GM12878 (cell line): ENCODE measurements around the gene SLC27A5. TPM values are rescaled to one million over a fixed set of nuclear protein-coding genes. Genes with fewer than 3 reads are reported as not detected.

Experiments
- ASH2L ChIP-seq: fragments of 300-600, 200-600 bp; sonication (generic); IDR thresholded peaks from 2 replicates; pipeline ENCODE4 v1.6.1; 2017; ENCODE audit warnings: low read depth, mild to moderate bottlenecking, borderline replicate concordance
- BCLAF1 ChIP-seq: fragments of 450-650 bp; IDR thresholded peaks from 2 replicates; pipeline ENCODE4 v1.6.1; 2017; ENCODE audit warnings: antibody characterized with exemption, mild to moderate bottlenecking, moderate library complexity
- FOXK2 ChIP-seq: fragments of 450-650 bp; IDR thresholded peaks from 2 replicates; pipeline ENCODE4 v1.6.1; 2017; ENCODE audit warnings: mild to moderate bottlenecking, moderate library complexity
- JUNB ChIP-seq: IDR thresholded peaks from 2 replicates; pipeline ENCODE4 v1.6.1; 2016; ENCODE audit warnings: antibody characterized with exemption, mild to moderate bottlenecking
- KLF5 ChIP-seq: fragments of 450-650 bp; IDR thresholded peaks from 2 replicates; pipeline ENCODE4 v1.6.1; 2014; ENCODE audit warnings: mild to moderate bottlenecking; ENCODE audit not compliant: partially characterized antibody
- NFYB ChIP-seq: IDR thresholded peaks from 2 replicates; pipeline ENCODE4 v1.6.1; 2011; ENCODE audit warnings: low read depth, mild to moderate bottlenecking, low read length, improper control_type of control experiment, moderate library complexity; ENCODE audit not compliant: insufficient read depth
- RAD21 ChIP-seq: IDR thresholded peaks from 2 replicates; pipeline ENCODE4 v1.6.1; 2011; ENCODE audit warnings: mild to moderate bottlenecking, low read depth, low read length, moderate library complexity; ENCODE audit not compliant: insufficient read depth
- TAF1 ChIP-seq: IDR thresholded peaks from 2 replicates; pipeline ENCODE4 v1.6.1; 2011; ENCODE audit warnings: mild to moderate bottlenecking, low read depth, low read length, borderline replicate concordance
- TBL1XR1 ChIP-seq: IDR thresholded peaks from 2 replicates; pipeline ENCODE4 v1.6.1; 2012; ENCODE audit warnings: low read depth, low read length, improper control_type of control experiment
- YY1 ChIP-seq: IDR thresholded peaks from 2 replicates; pipeline ENCODE4 v1.6.1; 2011; ENCODE audit warnings: low read depth, mild to moderate bottlenecking, low read length
- ZNF274 ChIP-seq: IDR thresholded peaks from one replicate; pipeline ENCODE4 v1.8.0; 2011; ENCODE audit not compliant: insufficient read length, insufficient read depth
- ZNF384 ChIP-seq: IDR thresholded peaks from 2 replicates; pipeline ENCODE4 v1.6.1; 2012; ENCODE audit warnings: low read depth, mild to moderate bottlenecking, low read length, improper control_type of control experiment, borderline replicate concordance
- ZNF592 ChIP-seq: fragments of 450-650 bp; IDR thresholded peaks from 2 replicates; pipeline ENCODE4 v1.6.1; 2017; ENCODE audit warnings: mild to moderate bottlenecking, moderate library complexity
- polyA plus RNA-seq, 11 experiments: library from polyadenylated mRNA; depleted of rRNA in 4 of 11; unstranded in 6 of 11; stranded (reverse) in 5 of 11; fragments of >200 nt; fragmentation: Nextera tagmentation in 4 of 11; fragmentation: Illumina TruSeq in 1 of 11; extraction: Ambion mirVana in 4 of 11; extraction: Trizol in 1 of 11; gene quantifications; 1 replicate in 1 of 11; 2 replicates in 10 of 11; pipeline versions ENCODE4 v1.2.1 to v1.2.3, GENCODE V29; 2011 to 2016; ENCODE audit warnings: inconsistent platforms in 2 of 11, missing spikeins in 2 of 11, low read depth in 1 of 11
- total RNA-seq, 4 experiments: library from RNA; depleted of rRNA in 3 of 4; stranded (reverse); fragments of >200 nt in 3 of 4; fragmentation: Illumina TruSeq in 1 of 4; extraction: Trizol in 1 of 4; gene quantifications; 2 replicates each; pipeline versions ENCODE4 v1.2.1 to v1.2.3, GENCODE V29; 2013 to 2021
- TF ChIP-seq, protein P1 (sequence below): IDR thresholded peaks from 2 replicates; pipeline ENCODE4 v1.6.1; 2011; ENCODE audit warnings: low read depth, mild to moderate bottlenecking, low read length, moderate library complexity, borderline replicate concordance; ENCODE audit errors: extremely low read depth
- TF ChIP-seq, protein P2 (sequence below): IDR thresholded peaks from 2 replicates; pipeline ENCODE4 v1.6.1; 2011; ENCODE audit warnings: borderline replicate concordance, low read depth, mild to moderate bottlenecking, moderate library complexity, mixed read lengths, low read length; ENCODE audit not compliant: insufficient read depth; ENCODE audit errors: extremely low read length

The SLC27A5 gene
- total and polyA plus RNA-seq, 10 of the 15 experiments (the other 5 are each of a cell fraction or from before 2014, with no cell fraction given), result 21.2 to 127 (median 31.8) TPM

DNA sequence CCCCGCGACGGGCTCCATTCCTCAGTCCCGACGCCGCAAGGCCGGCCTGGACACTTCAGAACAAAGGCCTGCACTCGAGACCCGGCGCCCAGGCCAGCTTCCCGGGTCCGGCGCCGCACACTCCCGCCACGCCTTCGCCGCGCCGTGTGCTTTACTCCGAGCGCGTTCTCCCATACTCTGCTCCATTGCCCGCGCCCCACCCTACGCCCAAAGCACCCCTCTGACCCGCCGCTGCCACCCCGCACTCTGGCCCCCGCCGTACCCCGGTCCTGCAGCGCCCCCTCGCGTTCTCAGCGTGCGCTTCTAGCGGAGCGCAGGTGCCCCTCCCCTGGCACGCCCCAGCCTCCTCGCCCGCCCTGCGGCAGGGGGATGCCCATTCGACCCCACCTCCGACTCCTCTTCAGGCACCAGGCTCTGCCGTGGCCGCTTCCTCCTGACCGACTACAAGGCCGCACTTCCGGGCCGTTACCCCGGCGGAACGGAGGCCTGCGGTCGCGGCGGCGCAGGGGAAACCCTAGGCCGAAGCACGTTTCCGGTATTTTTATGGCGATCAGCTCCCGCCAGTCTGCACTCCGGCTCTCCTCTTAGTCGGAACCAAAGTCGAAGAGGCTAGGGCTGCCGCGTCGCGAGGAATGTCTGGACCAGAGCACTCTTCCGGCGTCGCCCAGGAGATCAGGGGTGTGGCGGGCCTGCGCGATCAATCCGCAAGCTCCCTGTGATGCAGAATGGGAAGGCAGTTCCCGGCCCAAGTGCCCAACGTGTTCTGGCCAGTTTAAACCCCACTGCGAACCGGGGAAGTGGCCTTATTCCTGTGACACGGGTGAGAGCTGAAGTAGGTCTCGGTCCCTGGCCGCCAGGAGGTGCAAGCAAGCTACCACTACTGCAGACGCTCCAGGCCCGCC lies 7.8 kb upstream of the SLC27A5 start, which contains the start of gene ZBTB45 (continued):
- TF ChIP-seq ZNF592 (0 out of 2 replicates have a peak, but pooled peaks have one; percentile 11), ZNF274 (no peak), FOXK2 (peak; percentile 84), JUNB (no peak), ASH2L (peak; percentile 72; the same call in 1 of the 2 replicates), TBL1XR1 (peak; percentile 78), YY1 (peak; percentile 96), KLF5 (peak; percentile 93), BCLAF1 (no peak), NFYB (no peak), TAF1 (peak; percentile 96), RAD21 (peak; percentile 80), ZNF384 (0 out of 2 replicates have a peak, but pooled peaks have one; percentile 15)
- TF ChIP-seq, protein P1, sequence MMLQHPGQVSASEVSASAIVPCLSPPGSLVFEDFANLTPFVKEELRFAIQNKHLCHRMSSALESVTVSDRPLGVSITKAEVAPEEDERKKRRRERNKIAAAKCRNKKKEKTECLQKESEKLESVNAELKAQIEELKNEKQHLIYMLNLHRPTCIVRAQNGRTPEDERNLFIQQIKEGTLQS, result no peak
- TF ChIP-seq, protein P2, sequence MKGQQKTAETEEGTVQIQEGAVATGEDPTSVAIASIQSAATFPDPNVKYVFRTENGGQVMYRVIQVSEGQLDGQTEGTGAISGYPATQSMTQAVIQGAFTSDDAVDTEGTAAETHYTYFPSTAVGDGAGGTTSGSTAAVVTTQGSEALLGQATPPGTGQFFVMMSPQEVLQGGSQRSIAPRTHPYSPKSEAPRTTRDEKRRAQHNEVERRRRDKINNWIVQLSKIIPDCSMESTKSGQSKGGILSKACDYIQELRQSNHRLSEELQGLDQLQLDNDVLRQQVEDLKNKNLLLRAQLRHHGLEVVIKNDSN, result peak; percentile 28
